T-cell (primary cell): ENCODE results near the gene MAGEB17. TPM values are rescaled to one million over a fixed set of nuclear protein-coding genes. Genes with fewer than 3 reads are reported as not detected.

ENCODE experiments used
- ATAC-seq, 4 experiments: fragments of 200-7000 bp in 3 of 4; fragments of 150-1000 bp in 1 of 4; cut with Tn5 transposase; replicated peaks in 1 of 4; 1 replicate in 3 of 4; 2 replicates in 1 of 4; pipeline ENCODE4 v1.10.0; 2021; ENCODE audit warnings: moderate library complexity in 3 of 4, mild to moderate bottlenecking in 2 of 4, moderate number of reproducible peaks in 1 of 4
- CTCF ChIA-PET, 2 donors: fragments of 300-600 bp; sonication (Branson Sonifier 250); formaldehyde crosslinking; loops; one replicate each; lab custom pipeline; 2022; ENCODE audit warnings: antibody characterized with exemption in 2 of 2; lab: Charles Lee
- POLR2A ChIA-PET, 2 donors: fragments of 300-600 bp; sonication (Branson Sonifier 250); formaldehyde crosslinking; loops; one replicate each; lab custom pipeline; 2022; ENCODE audit warnings: antibody characterized with exemption in 2 of 2; lab: Charles Lee
- DNase-seq, 35 experiments: peaks; one replicate each; pipeline versions ENCODE4 v3.0.0 to v3.0.0-alpha.2; 2013 to 2023
- H3K27ac ChIP-seq: one replicate; pipeline ENCODE4 v1.5.1; 2013; ENCODE audit warnings: low read length
- H3K27me3 ChIP-seq, 2 experiments: replicated peaks in 1 of 2; 1 replicate in 1 of 2; 2 replicates in 1 of 2; pipeline versions ENCODE4 v1.6.1 to v1.7.0; 2013; ENCODE audit warnings: low read length in 1 of 2, mixed read lengths in 1 of 2; ENCODE audit not compliant: control insufficient read depth in 2 of 2, insufficient read depth in 2 of 2; ENCODE audit errors: extremely low read depth in 1 of 2
- H3K36me3 ChIP-seq, 2 donors: 1 replicate in 1 of 2; 2 replicates in 1 of 2; pipeline versions ENCODE4 v1.6.1 to v1.7.0; 2013; ENCODE audit warnings: low read length in 1 of 2; ENCODE audit not compliant: control insufficient read depth in 2 of 2, insufficient read depth in 1 of 2; ENCODE audit errors: extremely low read depth in 1 of 2
- H3K4me1 ChIP-seq, 2 experiments: 1 replicate in 1 of 2; 2 replicates in 1 of 2; pipeline versions ENCODE4 v1.6.1 to v1.7.0; 2013; ENCODE audit warnings: low read length in 2 of 2, mixed read lengths in 1 of 2; ENCODE audit not compliant: insufficient read depth in 2 of 2, control insufficient read depth in 1 of 2; ENCODE audit errors: extremely low read depth in 1 of 2
- H3K4me3 ChIP-seq, 2 donors: 1 replicate in 1 of 2; 2 replicates in 1 of 2; pipeline versions ENCODE4 v1.5.1 to v1.7.0; 2013; ENCODE audit warnings: mild to moderate bottlenecking in 2 of 2, low read length in 1 of 2, moderate library complexity in 1 of 2; ENCODE audit not compliant: control insufficient read depth in 1 of 2; ENCODE audit errors: extremely low read depth in 1 of 2
- H3K9me3 ChIP-seq: 2 replicates; pipeline ENCODE4 v1.7.0; 2013
- H3K27ac Mint-ChIP-seq, 2 donors: one replicate each; pipeline ENCODE4 v1.8.0; 2020 to 2021; ENCODE audit warnings: mild to moderate bottlenecking in 2 of 2, mixed read lengths in 2 of 2
- H3K27me3 Mint-ChIP-seq, 2 donors: one replicate each; pipeline ENCODE4 v1.8.0; 2021 to 2022; ENCODE audit warnings: mixed read lengths in 2 of 2
- H3K36me3 Mint-ChIP-seq: one replicate; pipeline ENCODE4 v1.8.0; 2021; ENCODE audit warnings: mixed read lengths
- H3K4me1 Mint-ChIP-seq, 3 donors: one replicate each; pipeline ENCODE4 v1.8.0; 2020 to 2022; ENCODE audit warnings: mixed read lengths in 3 of 3, mild to moderate bottlenecking in 1 of 3
- H3K4me3 Mint-ChIP-seq, 3 donors: one replicate each; pipeline ENCODE4 v1.8.0; 2020 to 2022; ENCODE audit warnings: mild to moderate bottlenecking in 3 of 3, mixed read lengths in 3 of 3, moderate library complexity in 3 of 3
- H3K9me3 Mint-ChIP-seq, 3 donors: one replicate each; pipeline ENCODE4 v1.8.0; 2020 to 2022; ENCODE audit warnings: mixed read lengths in 3 of 3
- WGBS: methylation state at CpG from one replicate; pipeline ENCODE4 v1.1.5; 2013; ENCODE audit warnings: missing lambda C conversion rate; ENCODE audit not compliant: insufficient coverage; 5-methylcytosine and 5-hydroxymethylcytosine counted together
- total RNA-seq, 35 experiments: library from RNA in 6 of 35; stranded (reverse) in 6 of 35; fragments of 120-200 nt in 1 of 35; gene quantifications; one replicate each; pipeline versions ENCODE4 v1.2.1 to v1.2.4 and lab custom pipeline; 2013 to 2026

MAGEB17 gene
- total RNA-seq, 5 donors from 2014 or later (not counting 1 experiment from before 2014, with no cell fraction given): not detected

GRCh38 chrX:16130707-16131106 is 36.6 kb upstream of the MAGEB17 start:
- DNase-seq (no peak), ATAC-seq (no peak)
- no peak overlapping the region for H3K27ac ChIP-seq
- no CpG with 5 or more reads among the region's 2 CpGs for WGBS
- no peak overlapping the region for H3K4me3 Mint-ChIP-seq
- no peaks in the 10 kb centered on the region for H3K4me1 Mint-ChIP-seq
- H3K4me1 ChIP-seq: no peaks in the 10 kb centered on the region
- no peak overlapping the region for H3K4me3 ChIP-seq
- peaks cover 8 to 37% of the 10 kb centered on the region in 2 donors for H3K27me3 Mint-ChIP-seq
- ChIA-PET POLR2A (no interaction called here), CTCF (no interaction called here)
- no peaks in the 10 kb centered on the region for H3K36me3 ChIP-seq
- no peaks in the 10 kb centered on the region for H3K36me3 Mint-ChIP-seq
- H3K27me3 ChIP-seq: no peaks in the 10 kb centered on the region
- no peaks in the 10 kb centered on the region for H3K9me3 ChIP-seq
- H3K9me3 Mint-ChIP-seq: no peaks in the 10 kb centered on the region
- H3K27ac Mint-ChIP-seq: no peak overlapping the region

DNA sequence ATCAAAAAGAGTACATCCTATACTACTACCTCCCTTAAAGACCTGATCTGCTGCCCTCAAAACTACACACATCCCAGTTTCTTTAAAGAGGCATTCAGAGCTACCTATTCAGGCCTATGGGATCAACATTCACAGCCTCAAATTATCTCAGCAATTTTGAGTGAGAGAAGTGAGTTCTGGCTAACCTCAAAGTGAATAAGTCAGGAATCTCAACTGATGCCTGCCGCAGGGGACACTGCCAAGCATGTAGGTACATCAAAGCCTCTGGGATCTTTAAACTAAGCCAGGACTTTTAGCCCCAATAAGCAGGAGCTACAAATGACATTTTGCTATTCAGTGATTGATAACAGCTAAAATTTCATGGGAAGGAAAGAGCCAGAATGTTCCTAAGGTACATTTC is 32.3 kb upstream of the MAGEB17 start:
- H3K36me3 ChIP-seq: no peaks in the 10 kb centered on the region
- ATAC-seq (no peak), DNase-seq (no peak)
- no peak overlapping the region for H3K4me3 ChIP-seq
- Mint-ChIP-seq H3K4me1 (no peaks in the 10 kb centered on the region), H3K4me3 (no peak overlapping the region), H3K36me3 (no peaks in the 10 kb centered on the region), H3K27me3 (peaks cover 6 to 32% of the 10 kb centered on the region in 2 donors), H3K9me3 (no peaks in the 10 kb centered on the region), H3K27ac (no peak overlapping the region)
- no peak overlapping the region for H3K27ac ChIP-seq
- H3K27me3 ChIP-seq: no peaks in the 10 kb centered on the region
- no peaks in the 10 kb centered on the region for H3K9me3 ChIP-seq
- ChIA-PET POLR2A (no interaction called here), CTCF (interaction anchor here in 1 of 2 donors (0.6 kb wide), 1 partner anchor 18 kb away, joined by 4 read pairs; no protein-coding TSS in a partner anchor)
- no CpG with 5 or more reads among the region's 1 CpG for WGBS
- no peaks in the 10 kb centered on the region for H3K4me1 ChIP-seq

DNA sequence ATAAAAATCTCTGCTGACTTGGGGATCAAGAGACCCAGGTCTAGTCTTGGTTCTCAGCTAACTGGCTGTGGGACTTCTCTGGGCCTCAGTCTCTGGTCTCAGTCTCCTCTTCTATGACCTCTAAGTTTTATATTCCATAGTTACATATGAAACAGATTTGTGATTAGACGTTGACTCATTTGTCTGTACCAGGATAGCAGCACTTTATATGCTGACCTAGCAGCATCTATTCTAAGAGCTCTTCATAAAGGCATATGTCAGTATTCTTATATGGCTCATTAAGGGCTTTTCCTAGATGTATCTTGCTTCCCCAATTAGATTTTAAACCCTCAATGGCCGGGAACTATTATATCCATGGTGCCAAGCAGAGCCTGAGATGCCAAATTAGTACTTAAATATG is 31.2 kb upstream of the MAGEB17 start:
- no peak overlapping the region for H3K4me3 Mint-ChIP-seq
- Histone ChIP-seq H3K4me3 (no peak overlapping the region), H3K27me3 (no peaks in the 10 kb centered on the region), H3K36me3 (no peaks in the 10 kb centered on the region), H3K9me3 (no peaks in the 10 kb centered on the region), H3K27ac (no peak overlapping the region), H3K4me1 (no peaks in the 10 kb centered on the region)
- DNase-seq (no peak), ATAC-seq (no peak)
- H3K36me3 Mint-ChIP-seq: no peaks in the 10 kb centered on the region
- POLR2A ChIA-PET: no interaction called here
- H3K27ac Mint-ChIP-seq: no peak overlapping the region
- CTCF ChIA-PET: no interaction called here
- H3K9me3 Mint-ChIP-seq: no peaks in the 10 kb centered on the region
- peaks cover 6 to 34% of the 10 kb centered on the region in 2 donors for H3K27me3 Mint-ChIP-seq
- H3K4me1 Mint-ChIP-seq: no peaks in the 10 kb centered on the region
- no CpG with 5 or more reads among the region's 2 CpGs for WGBS

GRCh38 chrX:16137416-16138107 is 29.7 kb upstream of the MAGEB17 start:
- no peak overlapping the region for H3K27ac Mint-ChIP-seq
- POLR2A ChIA-PET: no interaction called here
- CTCF ChIA-PET: interaction anchor here in 1 of 2 donors (1.0 kb wide), 1 partner anchor 15 kb away, joined by 3 read pairs; no protein-coding TSS in a partner anchor

DNA sequence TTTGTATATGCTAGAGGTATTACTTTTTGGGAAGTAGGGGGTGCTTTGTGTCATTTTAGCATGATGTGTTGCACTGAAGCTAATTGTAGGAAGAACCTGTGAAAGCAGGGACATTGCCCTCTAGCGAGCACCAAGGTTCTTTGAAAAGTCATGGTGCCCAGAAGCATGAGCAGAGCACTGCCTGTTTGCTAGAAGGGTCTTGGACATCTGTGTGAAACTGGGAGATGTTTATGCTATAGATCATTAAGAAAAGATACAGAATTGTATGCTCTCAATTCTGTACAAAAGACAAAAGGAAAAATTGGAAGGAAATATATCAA is 29.2 kb upstream of the MAGEB17 start:
- H3K9me3 ChIP-seq: no peaks in the 10 kb centered on the region
- H3K4me3 ChIP-seq: no peak overlapping the region
- DNase-seq (peak in 1 of 35 experiments; percentile 6), ATAC-seq (no peak)
- ChIA-PET CTCF (interaction anchor here in 1 of 2 donors (1.0 kb wide), 1 partner anchor 15 kb away, joined by 3 read pairs; no protein-coding TSS in a partner anchor), POLR2A (no interaction called here)
- WGBS: no CpG with 5 or more reads among the region's 1 CpG
- Mint-ChIP-seq H3K9me3 (no peaks in the 10 kb centered on the region), H3K4me3 (no peak overlapping the region), H3K4me1 (no peaks in the 10 kb centered on the region), H3K27ac (no peak overlapping the region), H3K27me3 (peaks cover 4 to 32% of the 10 kb centered on the region in 2 donors), H3K36me3 (no peaks in the 10 kb centered on the region)
- H3K27me3 ChIP-seq: no peaks in the 10 kb centered on the region
- no peaks in the 10 kb centered on the region for H3K36me3 ChIP-seq
- H3K27ac ChIP-seq: no peak overlapping the region
- H3K4me1 ChIP-seq: no peaks in the 10 kb centered on the region

More at GRCh38 chrX:16137416-16138107, 29.7 kb upstream of the MAGEB17 start:
- Histone ChIP-seq H3K27me3 (no peaks in the 10 kb centered on the region), H3K4me3 (no peak overlapping the region), H3K4me1 (no peaks in the 10 kb centered on the region), H3K36me3 (no peaks in the 10 kb centered on the region), H3K9me3 (no peaks in the 10 kb centered on the region), H3K27ac (no peak overlapping the region)
- Mint-ChIP-seq H3K4me3 (no peak overlapping the region), H3K4me1 (no peaks in the 10 kb centered on the region), H3K9me3 (no peaks in the 10 kb centered on the region), H3K27me3 (peaks cover 4 to 27% of the 10 kb centered on the region in 2 donors), H3K36me3 (no peaks in the 10 kb centered on the region)
- DNase-seq (no peak), ATAC-seq (no peak)

- DNase-seq: no peak
- no peaks in the 10 kb centered on the region for H3K36me3 ChIP-seq
- Mint-ChIP-seq H3K27ac (no peak overlapping the region), H3K9me3 (peaks cover 0 to 4% (median 3%) of the 10 kb centered on the region in 3 donors), H3K36me3 (no peaks in the 10 kb centered on the region), H3K4me1 (no peaks in the 10 kb centered on the region), H3K4me3 (no peak overlapping the region), H3K27me3 (peaks cover 12 to 40% of the 10 kb centered on the region in 2 donors)
- no peak overlapping the region for H3K4me3 ChIP-seq
- ATAC-seq: no peak
- H3K27ac ChIP-seq: no peak overlapping the region
- ChIA-PET CTCF (interaction anchor here in 1 of 2 donors (1.5 kb wide), 1 partner anchor 17 kb away, joined by 3 read pairs; the partner anchor contains the start of gene GRPR), POLR2A (no interaction called here)
- no peaks in the 10 kb centered on the region for H3K27me3 ChIP-seq
- H3K4me1 ChIP-seq: no peaks in the 10 kb centered on the region
- WGBS: 0% methylated on average over 1 of the region's 4 CpGs
- no peaks in the 10 kb centered on the region for H3K9me3 ChIP-seq
Measured at GRCh38 chrX:16140448-16140847, 26.8 kb upstream of the MAGEB17 start.
